GM19239 (cell line): ENCODE measurements around the gene CTNND1.

ENCODE experiments used
- DNase-seq: peaks from one replicate; pipeline ENCODE4 v3.0.0; 2011; ENCODE audit warnings: low spot score; ENCODE audit not compliant: insufficient read length
- FAIRE-seq: peaks from 2 replicates; lab custom pipeline; 2011; peaks lifted over from hg19 to GRCh38; lab: Jason Lieb, UNC

The CTNND1 gene

DNA sequence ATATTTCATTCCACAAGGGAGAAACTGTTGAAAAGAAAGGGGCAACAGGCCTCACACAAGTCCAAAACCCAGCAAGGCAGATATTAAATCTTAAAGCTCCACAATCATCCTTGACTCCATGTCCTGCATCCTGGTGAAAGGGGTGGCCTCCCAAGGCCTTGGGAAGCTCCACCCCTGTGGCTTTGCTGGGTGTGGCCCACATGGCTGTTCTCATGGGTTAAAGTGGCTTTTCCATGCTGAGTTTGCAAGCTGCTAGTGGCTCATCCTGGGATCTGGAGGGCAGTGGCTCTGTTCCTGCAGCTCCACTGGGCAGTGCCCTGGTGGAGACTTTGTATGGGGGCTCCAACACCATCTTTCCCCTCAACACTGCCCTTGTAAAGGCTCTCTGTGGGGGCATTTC is 106.4 kb downstream of the CTNND1 start:
- DNase-seq: no peak
- no peak for FAIRE-seq

DNA sequence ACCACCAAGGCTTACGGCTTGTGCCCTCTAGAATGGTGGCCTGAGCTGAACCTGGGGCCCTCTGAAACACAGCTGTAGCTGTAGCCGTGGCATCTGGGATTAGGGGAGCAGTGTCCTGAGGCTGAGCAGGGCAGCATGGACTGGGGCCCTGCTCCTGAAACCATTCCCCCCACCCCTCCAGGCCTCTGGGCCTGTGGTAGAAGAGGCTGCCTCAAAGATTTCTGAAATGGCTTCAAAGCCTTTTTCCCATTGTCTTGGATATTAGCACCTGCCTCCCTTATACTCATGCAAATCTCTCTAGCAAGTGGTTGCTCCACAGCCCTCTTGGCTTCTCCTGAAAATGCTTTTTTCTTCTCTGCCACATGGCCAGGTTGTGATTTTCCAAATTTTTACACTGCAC is 106.9 kb downstream of the CTNND1 start:
- FAIRE-seq (no peak), DNase-seq (no peak)
